HepG2 (cell line): ENCODE measurements around the gene FGA. TPM values are rescaled to one million over a fixed set of nuclear protein-coding genes. Genes with fewer than 3 reads are reported as not detected.

Source experiments
- MEIS1 ChIP-seq: sonication (generic); formaldehyde crosslinking; IDR thresholded peaks from 2 replicates; pipeline ENCODE4 v1.9.0; 2021; ENCODE audit warnings: mild to moderate bottlenecking, missing genetic modification reagents, moderate library complexity, borderline replicate concordance
- polyA plus RNA-seq, 8 experiments: library from polyadenylated mRNA; depleted of rRNA in 3 of 8; stranded (reverse) in 7 of 8; unstranded in 1 of 8; fragments of >200 nt; fragmentation: Illumina TruSeq in 4 of 8; extraction: Trizol in 4 of 8; gene quantifications; 2 replicates each; pipeline versions ENCODE4 v1.2.1 to v1.2.3, GENCODE V29; 2011 to 2016; ENCODE audit warnings: low read depth in 4 of 8, missing spikeins in 1 of 8, mixed read lengths in 1 of 8; ENCODE audit not compliant: insufficient read depth in 1 of 8
- total RNA-seq, 5 experiments: library from RNA; depleted of rRNA; stranded (reverse); fragments of >200 nt; fragmentation: Illumina TruSeq; extraction: Trizol; gene quantifications; 2 replicates each; pipeline ENCODE4 v1.2.3, GENCODE V29; 2016; ENCODE audit warnings: low read depth in 1 of 5
- TF ChIP-seq, protein P1 (sequence below): sonication (generic); formaldehyde crosslinking; IDR thresholded peaks from 2 replicates; pipeline ENCODE4 v1.4.0; 2020; ENCODE audit warnings: missing genetic modification reagents
- TF ChIP-seq, protein P2 (sequence below): IDR thresholded peaks from 2 replicates; pipeline ENCODE4 v1.4.0; 2020; ENCODE audit warnings: mild to moderate bottlenecking, missing genetic modification reagents
- TF ChIP-seq, protein P3 (sequence below): IDR thresholded peaks from 2 replicates; pipeline ENCODE4 v1.6.1; 2016; ENCODE audit warnings: mild to moderate bottlenecking
- TF ChIP-seq, protein P4 (sequence below), 2 experiments: sonication (generic) in 1 of 2; formaldehyde crosslinking in 1 of 2; IDR thresholded peaks; 2 replicates each; pipeline versions ENCODE4 v1.4.0 to v1.6.1; 2016 to 2020; ENCODE audit warnings: borderline replicate concordance in 1 of 2, low read depth in 1 of 2, mild to moderate bottlenecking in 1 of 2, missing genetic modification reagents in 1 of 2
- TF ChIP-seq, protein P5 (sequence below): sonication (generic); formaldehyde crosslinking; IDR thresholded peaks from 2 replicates; pipeline ENCODE4 v1.4.0; 2020; ENCODE audit warnings: missing genetic modification reagents

FGA gene
- total and polyA plus RNA-seq, 2 of the 13 experiments (the other 11 are each of a cell fraction or from before 2014, with no cell fraction given): 640 to 1,523 TPM

DNA sequence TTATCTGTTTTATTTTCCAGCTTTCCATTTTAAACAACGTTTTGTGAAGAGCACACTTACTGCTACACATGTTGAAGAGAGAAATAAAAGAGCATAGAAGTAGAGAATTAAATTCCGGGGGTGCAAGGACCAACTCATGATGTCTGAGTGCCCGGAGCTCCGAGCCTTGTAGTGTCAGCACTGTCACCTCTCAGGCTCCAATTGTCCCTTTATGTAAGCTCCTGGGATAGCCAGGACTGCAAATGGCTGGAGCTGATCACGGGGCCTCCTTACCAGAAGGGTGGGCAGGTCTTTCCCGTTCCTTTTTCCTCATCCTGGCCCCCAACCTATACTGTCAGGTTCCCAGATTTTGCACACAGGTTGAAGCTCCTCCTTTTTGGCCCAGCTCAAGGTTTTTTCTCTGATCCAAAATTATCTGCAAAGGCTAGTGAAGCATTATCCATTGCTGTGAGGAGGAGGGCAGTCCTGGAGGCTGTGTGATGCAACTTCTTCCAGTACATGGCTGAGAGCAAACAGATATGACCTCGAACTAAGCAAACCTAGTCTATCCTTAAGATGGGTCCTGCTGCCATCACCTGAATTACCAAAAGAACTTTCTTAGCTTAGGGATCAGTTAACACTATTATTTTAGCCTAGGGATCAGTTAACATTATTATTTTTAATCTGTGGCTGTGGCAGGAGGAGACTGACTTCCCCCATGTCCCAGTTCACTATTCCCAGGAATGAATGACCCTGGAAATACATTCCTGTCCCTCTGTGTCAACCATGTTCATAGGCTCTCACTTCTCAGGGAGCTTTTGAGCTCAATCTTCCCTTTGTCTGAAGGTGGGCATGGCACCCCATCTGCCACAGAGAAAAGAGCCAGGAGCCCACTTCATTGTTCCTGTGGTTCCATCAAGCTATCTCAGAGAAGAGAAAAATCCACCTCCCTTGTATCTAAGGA, 22.2 kb upstream of the FGA start, which contains the start of gene FGG (continued):
- TF ChIP-seq, protein P1, sequence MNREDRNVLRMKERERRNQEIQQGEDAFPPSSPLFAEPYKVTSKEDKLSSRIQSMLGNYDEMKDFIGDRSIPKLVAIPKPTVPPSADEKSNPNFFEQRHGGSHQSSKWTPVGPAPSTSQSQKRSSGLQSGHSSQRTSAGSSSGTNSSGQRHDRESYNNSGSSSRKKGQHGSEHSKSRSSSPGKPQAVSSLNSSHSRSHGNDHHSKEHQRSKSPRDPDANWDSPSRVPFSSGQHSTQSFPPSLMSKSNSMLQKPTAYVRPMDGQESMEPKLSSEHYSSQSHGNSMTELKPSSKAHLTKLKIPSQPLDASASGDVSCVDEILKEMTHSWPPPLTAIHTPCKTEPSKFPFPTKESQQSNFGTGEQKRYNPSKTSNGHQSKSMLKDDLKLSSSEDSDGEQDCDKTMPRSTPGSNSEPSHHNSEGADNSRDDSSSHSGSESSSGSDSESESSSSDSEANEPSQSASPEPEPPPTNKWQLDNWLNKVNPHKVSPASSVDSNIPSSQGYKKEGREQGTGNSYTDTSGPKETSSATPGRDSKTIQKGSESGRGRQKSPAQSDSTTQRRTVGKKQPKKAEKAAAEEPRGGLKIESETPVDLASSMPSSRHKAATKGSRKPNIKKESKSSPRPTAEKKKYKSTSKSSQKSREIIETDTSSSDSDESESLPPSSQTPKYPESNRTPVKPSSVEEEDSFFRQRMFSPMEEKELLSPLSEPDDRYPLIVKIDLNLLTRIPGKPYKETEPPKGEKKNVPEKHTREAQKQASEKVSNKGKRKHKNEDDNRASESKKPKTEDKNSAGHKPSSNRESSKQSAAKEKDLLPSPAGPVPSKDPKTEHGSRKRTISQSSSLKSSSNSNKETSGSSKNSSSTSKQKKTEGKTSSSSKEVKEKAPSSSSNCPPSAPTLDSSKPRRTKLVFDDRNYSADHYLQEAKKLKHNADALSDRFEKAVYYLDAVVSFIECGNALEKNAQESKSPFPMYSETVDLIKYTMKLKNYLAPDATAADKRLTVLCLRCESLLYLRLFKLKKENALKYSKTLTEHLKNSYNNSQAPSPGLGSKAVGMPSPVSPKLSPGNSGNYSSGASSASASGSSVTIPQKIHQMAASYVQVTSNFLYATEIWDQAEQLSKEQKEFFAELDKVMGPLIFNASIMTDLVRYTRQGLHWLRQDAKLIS (CRISPR knock-in tag): peak; percentile 88
- TF ChIP-seq, protein P2, sequence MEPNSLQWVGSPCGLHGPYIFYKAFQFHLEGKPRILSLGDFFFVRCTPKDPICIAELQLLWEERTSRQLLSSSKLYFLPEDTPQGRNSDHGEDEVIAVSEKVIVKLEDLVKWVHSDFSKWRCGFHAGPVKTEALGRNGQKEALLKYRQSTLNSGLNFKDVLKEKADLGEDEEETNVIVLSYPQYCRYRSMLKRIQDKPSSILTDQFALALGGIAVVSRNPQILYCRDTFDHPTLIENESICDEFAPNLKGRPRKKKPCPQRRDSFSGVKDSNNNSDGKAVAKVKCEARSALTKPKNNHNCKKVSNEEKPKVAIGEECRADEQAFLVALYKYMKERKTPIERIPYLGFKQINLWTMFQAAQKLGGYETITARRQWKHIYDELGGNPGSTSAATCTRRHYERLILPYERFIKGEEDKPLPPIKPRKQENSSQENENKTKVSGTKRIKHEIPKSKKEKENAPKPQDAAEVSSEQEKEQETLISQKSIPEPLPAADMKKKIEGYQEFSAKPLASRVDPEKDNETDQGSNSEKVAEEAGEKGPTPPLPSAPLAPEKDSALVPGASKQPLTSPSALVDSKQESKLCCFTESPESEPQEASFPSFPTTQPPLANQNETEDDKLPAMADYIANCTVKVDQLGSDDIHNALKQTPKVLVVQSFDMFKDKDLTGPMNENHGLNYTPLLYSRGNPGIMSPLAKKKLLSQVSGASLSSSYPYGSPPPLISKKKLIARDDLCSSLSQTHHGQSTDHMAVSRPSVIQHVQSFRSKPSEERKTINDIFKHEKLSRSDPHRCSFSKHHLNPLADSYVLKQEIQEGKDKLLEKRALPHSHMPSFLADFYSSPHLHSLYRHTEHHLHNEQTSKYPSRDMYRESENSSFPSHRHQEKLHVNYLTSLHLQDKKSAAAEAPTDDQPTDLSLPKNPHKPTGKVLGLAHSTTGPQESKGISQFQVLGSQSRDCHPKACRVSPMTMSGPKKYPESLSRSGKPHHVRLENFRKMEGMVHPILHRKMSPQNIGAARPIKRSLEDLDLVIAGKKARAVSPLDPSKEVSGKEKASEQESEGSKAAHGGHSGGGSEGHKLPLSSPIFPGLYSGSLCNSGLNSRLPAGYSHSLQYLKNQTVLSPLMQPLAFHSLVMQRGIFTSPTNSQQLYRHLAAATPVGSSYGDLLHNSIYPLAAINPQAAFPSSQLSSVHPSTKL: peak; percentile 92
- TF ChIP-seq, protein P3, sequence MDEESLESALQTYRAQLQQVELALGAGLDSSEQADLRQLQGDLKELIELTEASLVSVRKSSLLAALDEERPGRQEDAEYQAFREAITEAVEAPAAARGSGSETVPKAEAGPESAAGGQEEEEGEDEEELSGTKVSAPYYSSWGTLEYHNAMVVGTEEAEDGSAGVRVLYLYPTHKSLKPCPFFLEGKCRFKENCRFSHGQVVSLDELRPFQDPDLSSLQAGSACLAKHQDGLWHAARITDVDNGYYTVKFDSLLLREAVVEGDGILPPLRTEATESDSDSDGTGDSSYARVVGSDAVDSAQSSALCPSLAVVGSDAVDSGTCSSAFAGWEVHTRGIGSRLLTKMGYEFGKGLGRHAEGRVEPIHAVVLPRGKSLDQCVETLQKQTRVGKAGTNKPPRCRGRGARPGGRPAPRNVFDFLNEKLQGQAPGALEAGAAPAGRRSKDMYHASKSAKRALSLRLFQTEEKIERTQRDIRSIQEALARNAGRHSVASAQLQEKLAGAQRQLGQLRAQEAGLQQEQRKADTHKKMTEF (CRISPR knock-in tag): peak; percentile 83
- no peak for TF ChIP-seq MEIS1 (CRISPR knock-in tag)
- TF ChIP-seq, protein P4, sequence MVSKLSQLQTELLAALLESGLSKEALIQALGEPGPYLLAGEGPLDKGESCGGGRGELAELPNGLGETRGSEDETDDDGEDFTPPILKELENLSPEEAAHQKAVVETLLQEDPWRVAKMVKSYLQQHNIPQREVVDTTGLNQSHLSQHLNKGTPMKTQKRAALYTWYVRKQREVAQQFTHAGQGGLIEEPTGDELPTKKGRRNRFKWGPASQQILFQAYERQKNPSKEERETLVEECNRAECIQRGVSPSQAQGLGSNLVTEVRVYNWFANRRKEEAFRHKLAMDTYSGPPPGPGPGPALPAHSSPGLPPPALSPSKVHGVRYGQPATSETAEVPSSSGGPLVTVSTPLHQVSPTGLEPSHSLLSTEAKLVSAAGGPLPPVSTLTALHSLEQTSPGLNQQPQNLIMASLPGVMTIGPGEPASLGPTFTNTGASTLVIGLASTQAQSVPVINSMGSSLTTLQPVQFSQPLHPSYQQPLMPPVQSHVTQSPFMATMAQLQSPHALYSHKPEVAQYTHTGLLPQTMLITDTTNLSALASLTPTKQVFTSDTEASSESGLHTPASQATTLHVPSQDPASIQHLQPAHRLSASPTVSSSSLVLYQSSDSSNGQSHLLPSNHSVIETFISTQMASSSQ (IDR thresholded peaks at IDR 0.05; ENCODE audit: low read depth): peak; percentile 37; the same call in 1 of the 2 replicates
- TF ChIP-seq, protein P4 (CRISPR knock-in tag; IDR thresholded peaks at IDR 0.05; ENCODE audit: borderline replicate concordance): peak; percentile 95
- TF ChIP-seq, protein P5, sequence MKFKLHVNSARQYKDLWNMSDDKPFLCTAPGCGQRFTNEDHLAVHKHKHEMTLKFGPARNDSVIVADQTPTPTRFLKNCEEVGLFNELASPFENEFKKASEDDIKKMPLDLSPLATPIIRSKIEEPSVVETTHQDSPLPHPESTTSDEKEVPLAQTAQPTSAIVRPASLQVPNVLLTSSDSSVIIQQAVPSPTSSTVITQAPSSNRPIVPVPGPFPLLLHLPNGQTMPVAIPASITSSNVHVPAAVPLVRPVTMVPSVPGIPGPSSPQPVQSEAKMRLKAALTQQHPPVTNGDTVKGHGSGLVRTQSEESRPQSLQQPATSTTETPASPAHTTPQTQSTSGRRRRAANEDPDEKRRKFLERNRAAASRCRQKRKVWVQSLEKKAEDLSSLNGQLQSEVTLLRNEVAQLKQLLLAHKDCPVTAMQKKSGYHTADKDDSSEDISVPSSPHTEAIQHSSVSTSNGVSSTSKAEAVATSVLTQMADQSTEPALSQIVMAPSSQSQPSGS: peak; percentile 62; the same call in 1 of the 2 replicates
